Measurements from ENCODE around the gene OR8B4. TPM values are rescaled to one million over a fixed set of nuclear protein-coding genes. Genes with fewer than 3 reads are reported as not detected.
"Not testable (repeated sequence)": the region's sequence is repeated elsewhere in the genome, so short reads cannot be mapped to it uniquely, and the experiment has no call there.

The OR8B4 gene
- polyA plus RNA-seq, 2 donors: not detected

DNA sequence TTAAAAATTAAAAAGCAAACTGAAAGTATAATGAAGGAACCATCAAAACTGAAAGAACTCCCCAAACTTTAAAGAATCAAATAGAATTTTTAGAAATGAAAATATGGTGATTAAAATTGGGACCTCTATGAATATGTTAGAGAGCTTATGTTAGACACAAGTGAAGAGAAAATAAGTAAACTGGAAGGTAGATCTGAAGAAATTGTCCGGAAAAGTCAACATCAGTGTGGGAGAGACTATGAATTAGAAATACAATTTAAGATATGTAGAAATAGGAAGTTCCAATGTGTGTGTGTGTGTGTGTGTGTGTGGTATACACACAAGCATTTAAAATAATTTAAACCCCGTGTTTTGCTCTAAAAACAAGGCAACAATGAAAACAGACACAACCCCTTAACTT, 4.9 kb upstream of the OR8B4 start:
- Histone ChIP-seq H3K4me1 (ENCODE audit: control insufficient read depth in 2 of 2, insufficient read depth in 2 of 2, low read length in 1 of 2) (no peaks in the 10 kb centered on the region), H3K27ac (ENCODE audit: low read depth in 2 of 2, low read length in 1 of 2) (no peak overlapping the region), H3K4me3 (ENCODE audit: low read depth in 1 of 2, low read length in 2 of 2) (no peak overlapping the region), H3K9me3 (ENCODE audit: control insufficient read depth in 2 of 2, insufficient read depth in 1 of 2, low read depth in 1 of 2, low read length in 1 of 2) (no peaks in the 10 kb centered on the region), H3K27me3 (ENCODE audit: control insufficient read depth in 1 of 2, insufficient read depth in 2 of 2, low read length in 2 of 2) (no peaks in the 10 kb centered on the region), H3K36me3 (ENCODE audit: control insufficient read depth in 2 of 2, insufficient read depth in 2 of 2, low read length in 1 of 2) (no peaks in the 10 kb centered on the region)
- 61 to 64% methylated on average over 2 of the region's 2 CpGs for WGBS, 2 donors

DNA sequence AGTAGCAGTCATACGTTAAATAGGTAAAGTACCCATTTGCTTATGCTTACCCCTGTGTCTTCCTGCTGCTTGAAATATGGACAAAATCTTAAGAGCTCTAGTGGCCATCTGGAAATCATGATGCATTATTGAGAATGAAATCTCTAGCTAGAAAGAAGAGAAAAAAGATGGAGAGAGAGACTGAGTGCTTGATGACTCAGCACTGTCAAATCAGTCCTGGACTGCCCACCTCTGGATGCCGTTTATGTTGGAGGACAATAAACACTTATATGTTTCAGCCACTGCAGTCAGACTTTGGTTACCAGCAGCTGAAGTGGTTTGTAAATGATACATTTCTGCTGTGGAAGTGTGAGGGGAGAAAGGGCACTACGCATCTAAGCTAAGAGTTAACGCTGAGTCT, 3.6 kb downstream of the OR8B4 start:
- Histone ChIP-seq H3K4me1 (ENCODE audit: control insufficient read depth in 2 of 2, insufficient read depth in 2 of 2, low read length in 1 of 2) (no peaks in the 10 kb centered on the region), H3K27me3 (ENCODE audit: control insufficient read depth in 1 of 2, insufficient read depth in 2 of 2, low read length in 2 of 2) (no peaks in the 10 kb centered on the region), H3K36me3 (ENCODE audit: control insufficient read depth in 2 of 2, insufficient read depth in 2 of 2, low read length in 1 of 2) (no peaks in the 10 kb centered on the region), H3K27ac (ENCODE audit: low read depth in 2 of 2, low read length in 1 of 2) (no peak overlapping the region), H3K4me3 (ENCODE audit: low read depth in 1 of 2, low read length in 2 of 2) (no peak overlapping the region), H3K9me3 (ENCODE audit: control insufficient read depth in 2 of 2, insufficient read depth in 1 of 2, low read depth in 1 of 2, low read length in 1 of 2) (no peaks in the 10 kb centered on the region)
- 75 to 82% methylated on average over 4 of the region's 4 CpGs for WGBS, 2 donors

DNA sequence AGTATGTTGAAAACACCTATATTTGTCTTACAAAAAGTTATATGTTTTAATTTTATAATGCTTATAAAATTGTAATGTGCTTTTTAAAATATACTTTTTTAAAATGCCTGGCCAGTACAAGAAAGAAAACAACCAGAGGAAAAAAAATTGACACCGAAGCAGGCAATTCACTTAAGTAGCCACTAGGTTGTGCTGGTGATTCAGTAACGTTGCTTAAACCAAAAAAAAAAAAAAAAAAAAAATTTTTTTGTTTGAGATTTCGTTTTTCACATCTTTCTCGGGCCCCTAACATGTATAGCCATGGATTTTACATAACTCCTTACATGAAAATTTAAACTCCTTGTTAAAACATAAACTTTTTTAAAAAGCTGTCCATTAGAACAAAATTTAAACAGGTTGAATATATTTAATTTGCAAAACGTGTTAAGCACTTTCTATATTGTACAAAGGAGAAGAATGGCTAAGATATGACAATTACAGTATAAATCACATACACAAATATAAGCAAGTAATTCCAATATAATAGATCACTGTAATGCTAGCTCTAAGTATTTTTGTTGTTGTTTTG, 9.2 kb downstream of the OR8B4 start:
- Histone ChIP-seq H3K27ac (ENCODE audit: low read depth in 2 of 2, low read length in 1 of 2) (no peak overlapping the region), H3K36me3 (ENCODE audit: control insufficient read depth in 2 of 2, insufficient read depth in 2 of 2, low read length in 1 of 2) (no peaks in the 10 kb centered on the region), H3K4me1 (ENCODE audit: control insufficient read depth in 2 of 2, insufficient read depth in 2 of 2, low read length in 1 of 2) (no peaks in the 10 kb centered on the region), H3K27me3 (ENCODE audit: control insufficient read depth in 1 of 2, insufficient read depth in 2 of 2, low read length in 2 of 2) (no peaks in the 10 kb centered on the region), H3K4me3 (ENCODE audit: low read depth in 1 of 2, low read length in 2 of 2) (no peak overlapping the region), H3K9me3 (ENCODE audit: control insufficient read depth in 2 of 2, insufficient read depth in 1 of 2, low read depth in 1 of 2, low read length in 1 of 2) (no peaks in the 10 kb centered on the region)
- WGBS, 2 donors: 17 to 19% methylated on average over 5 of the region's 5 CpGs

DNA sequence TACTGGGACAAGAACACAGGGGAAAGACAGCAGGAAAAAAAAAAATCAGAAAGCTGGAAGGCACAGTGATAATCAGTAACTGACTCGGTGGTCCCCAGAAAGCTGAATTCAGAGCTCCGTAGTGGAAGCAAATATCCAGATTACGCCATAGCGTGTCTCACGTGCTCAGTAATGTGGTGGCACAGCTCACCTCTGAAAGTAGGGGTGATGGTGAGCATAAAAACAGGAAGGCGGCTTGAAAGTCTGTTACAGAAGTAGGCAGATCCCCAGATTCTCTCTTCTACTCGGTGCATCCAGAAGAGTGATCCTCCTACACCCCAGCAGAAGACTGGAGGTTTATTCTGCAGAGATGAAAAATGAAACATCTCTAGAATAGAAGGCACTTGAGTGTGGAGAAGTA, 14.8 kb downstream of the OR8B4 start:
- Histone ChIP-seq H3K36me3 (ENCODE audit: control insufficient read depth in 2 of 2, insufficient read depth in 2 of 2, low read length in 1 of 2) (no peaks in the 10 kb centered on the region), H3K9me3 (ENCODE audit: control insufficient read depth in 2 of 2, insufficient read depth in 1 of 2, low read depth in 1 of 2, low read length in 1 of 2) (no peaks in the 10 kb centered on the region), H3K27ac (ENCODE audit: low read depth in 2 of 2, low read length in 1 of 2) (no peak overlapping the region), H3K27me3 (ENCODE audit: control insufficient read depth in 1 of 2, insufficient read depth in 2 of 2, low read length in 2 of 2) (no peaks in the 10 kb centered on the region), H3K4me1 (ENCODE audit: control insufficient read depth in 2 of 2, insufficient read depth in 2 of 2, low read length in 1 of 2) (no peaks in the 10 kb centered on the region), H3K4me3 (ENCODE audit: low read depth in 1 of 2, low read length in 2 of 2) (no peak overlapping the region)
- WGBS, 2 donors: 76 to 84% methylated on average over 7 of the region's 7 CpGs

DNA sequence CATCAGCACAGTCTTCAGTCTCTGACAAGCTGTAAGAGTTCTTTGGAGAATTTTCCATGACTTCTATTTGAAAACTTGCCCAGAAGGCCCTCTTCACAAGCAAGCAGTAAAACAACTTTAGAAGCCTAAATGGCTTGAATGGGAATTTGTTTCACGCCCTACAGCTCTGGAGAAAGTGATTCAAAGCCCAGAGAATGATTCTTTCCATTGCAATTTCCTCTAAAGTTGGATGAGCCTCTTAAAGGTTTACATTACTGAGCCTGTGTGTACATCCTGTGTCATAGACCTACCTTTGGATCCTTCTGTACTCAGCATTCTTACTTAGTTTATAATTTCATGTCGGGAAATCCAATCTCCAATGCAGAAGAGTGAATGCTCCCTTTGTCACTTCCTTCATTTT, 19.1 kb downstream of the OR8B4 start:
- no peaks in the 10 kb centered on the region for H3K27me3 ChIP-seq (ENCODE audit: control insufficient read depth in 1 of 2, insufficient read depth in 2 of 2, low read length in 2 of 2)
- WGBS, 2 donors: 51 to 56% methylated on average over 2 of the region's 2 CpGs

DNA sequence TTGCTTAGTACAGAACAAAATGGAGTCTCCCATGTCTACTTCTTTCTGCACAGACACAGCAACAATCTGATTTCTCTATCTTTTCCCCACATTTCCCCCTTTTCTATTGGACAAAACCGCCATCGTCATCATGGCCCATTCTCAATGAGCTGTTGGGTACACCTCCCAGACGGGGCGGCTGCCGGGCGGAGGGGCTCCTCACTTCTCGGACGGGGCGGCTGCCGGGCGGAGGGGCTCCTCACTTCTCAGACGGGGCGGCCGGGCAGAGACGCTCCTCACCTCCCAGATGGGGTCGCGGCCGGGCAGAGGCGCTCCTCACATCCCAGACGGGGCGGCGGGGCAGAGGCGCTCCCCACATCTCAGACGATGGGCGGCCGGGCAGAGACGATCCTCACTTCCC, 21.5 kb downstream of the OR8B4 start:
- whole genome bisulfite sequencing, 2 donors: 93 to 95% methylated on average over 14 to 26 of the region's 27 CpGs
- H3K4me3 ChIP-seq (ENCODE audit: low read depth in 1 of 2, low read length in 2 of 2); H3K27me3 ChIP-seq (ENCODE audit: control insufficient read depth in 1 of 2, insufficient read depth in 2 of 2, low read length in 2 of 2); H3K27ac ChIP-seq (ENCODE audit: low read depth in 2 of 2, low read length in 1 of 2); H3K36me3 ChIP-seq (ENCODE audit: control insufficient read depth in 2 of 2, insufficient read depth in 2 of 2, low read length in 1 of 2); H3K4me1 ChIP-seq (ENCODE audit: control insufficient read depth in 2 of 2, insufficient read depth in 2 of 2, low read length in 1 of 2); H3K9me3 ChIP-seq (ENCODE audit: control insufficient read depth in 2 of 2, insufficient read depth in 1 of 2, low read depth in 1 of 2, low read length in 1 of 2): not testable (repeated sequence)

More for the DNA sequence above, 19.1 kb downstream of the OR8B4 start:
- Histone ChIP-seq H3K4me1 (ENCODE audit: control insufficient read depth in 2 of 2, insufficient read depth in 2 of 2, low read length in 1 of 2) (no peaks in the 10 kb centered on the region), H3K27ac (ENCODE audit: low read depth in 2 of 2, low read length in 1 of 2) (no peak overlapping the region), H3K4me3 (ENCODE audit: low read depth in 1 of 2, low read length in 2 of 2) (no peak overlapping the region), H3K36me3 (ENCODE audit: control insufficient read depth in 2 of 2, insufficient read depth in 2 of 2, low read length in 1 of 2) (no peaks in the 10 kb centered on the region), H3K9me3 (ENCODE audit: control insufficient read depth in 2 of 2, insufficient read depth in 1 of 2, low read depth in 1 of 2, low read length in 1 of 2) (no peaks in the 10 kb centered on the region)

DNA sequence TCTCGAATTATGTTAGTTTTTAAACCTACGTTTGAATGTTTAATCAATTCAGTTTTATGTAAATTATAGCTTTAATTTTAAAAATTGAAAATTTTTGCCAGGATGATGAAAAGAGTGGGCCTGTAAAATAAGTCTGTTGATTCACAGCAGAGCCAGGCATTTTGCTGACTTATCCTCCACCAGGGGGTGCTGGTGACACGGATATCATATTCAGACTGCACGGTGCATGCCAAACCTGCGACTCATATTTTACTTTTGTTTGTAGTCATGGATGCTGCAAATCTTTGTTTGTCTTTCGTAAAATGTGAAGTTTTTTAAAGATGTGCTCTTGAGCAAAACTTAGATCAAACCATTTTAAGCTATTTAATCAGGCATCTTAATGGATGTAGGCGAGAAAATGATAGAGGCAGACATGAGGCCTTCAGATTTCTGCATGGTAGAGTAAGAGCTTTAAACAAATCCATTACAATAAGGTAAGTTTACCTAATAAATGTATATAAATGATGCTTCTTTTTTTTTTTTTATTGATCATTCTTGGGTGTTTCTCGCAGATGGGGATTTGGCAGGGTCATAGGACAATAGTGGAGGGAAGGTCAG, 22.2 kb downstream of the OR8B4 start:
- Histone ChIP-seq H3K27me3 (ENCODE audit: control insufficient read depth in 1 of 2, insufficient read depth in 2 of 2, low read length in 2 of 2) (no peaks in the 10 kb centered on the region), H3K4me3 (ENCODE audit: low read depth in 1 of 2, low read length in 2 of 2) (no peak overlapping the region), H3K4me1 (ENCODE audit: control insufficient read depth in 2 of 2, insufficient read depth in 2 of 2, low read length in 1 of 2) (no peaks in the 10 kb centered on the region), H3K27ac (ENCODE audit: low read depth in 2 of 2, low read length in 1 of 2) (no peak overlapping the region), H3K36me3 (ENCODE audit: control insufficient read depth in 2 of 2, insufficient read depth in 2 of 2, low read length in 1 of 2) (no peaks in the 10 kb centered on the region), H3K9me3 (ENCODE audit: control insufficient read depth in 2 of 2, insufficient read depth in 1 of 2, low read depth in 1 of 2, low read length in 1 of 2) (no peaks in the 10 kb centered on the region)
- WGBS, 2 donors: 32 to 42% methylated on average over 8 of the region's 8 CpGs

DNA sequence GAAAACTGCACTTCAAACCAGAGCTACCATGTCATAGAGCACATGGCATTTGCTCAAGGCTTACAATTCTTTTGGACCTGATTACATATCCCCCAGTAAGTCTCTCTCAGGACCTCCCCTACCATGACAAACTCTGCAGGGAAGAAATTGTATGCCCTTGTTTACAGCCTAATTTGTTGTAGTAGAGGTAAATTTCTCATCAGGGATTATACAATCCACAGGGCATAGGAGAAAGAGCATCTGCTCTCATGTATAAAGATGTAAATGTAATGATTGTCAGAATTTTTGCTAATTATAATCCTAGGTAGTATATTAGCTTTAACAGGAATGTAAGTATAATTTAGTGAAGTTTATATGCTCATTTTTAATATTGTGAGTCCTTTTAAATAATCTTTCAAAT, 25.7 kb downstream of the OR8B4 start, which contains the start of gene OR8B3:
Gene OR8B3 (minus strand): TSS at position 101 of the 400 bp plus-strand sequence. CDS start 1,673 bp downstream, outside the sequence.
- H3K36me3 ChIP-seq (ENCODE audit: control insufficient read depth in 2 of 2, insufficient read depth in 2 of 2, low read length in 1 of 2): no peaks in the 10 kb centered on the region

DNA sequence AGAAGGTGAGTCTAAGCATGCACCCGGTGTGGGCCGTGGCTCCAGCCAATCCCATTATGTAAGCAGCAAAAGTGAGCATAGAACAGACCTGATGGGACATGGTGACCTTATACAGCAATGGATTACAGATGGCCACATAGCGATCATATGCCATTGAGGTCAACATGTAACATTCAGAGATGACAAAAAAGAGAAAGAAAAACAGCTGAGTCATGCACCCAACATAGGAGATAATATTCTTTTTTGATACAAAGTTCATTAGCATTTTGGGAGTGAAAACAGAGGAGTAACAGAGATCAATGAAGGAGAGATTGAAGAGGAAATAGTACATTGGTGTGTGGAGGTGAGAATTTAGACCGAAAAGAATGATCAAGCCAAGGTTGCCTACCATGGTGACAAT, 27.8 kb downstream of the OR8B4 start:
- not testable (repeated sequence) for H3K27me3 ChIP-seq (ENCODE audit: control insufficient read depth in 1 of 2, insufficient read depth in 2 of 2, low read length in 2 of 2); H3K4me3 ChIP-seq (ENCODE audit: low read depth in 1 of 2, low read length in 2 of 2); H3K36me3 ChIP-seq (ENCODE audit: control insufficient read depth in 2 of 2, insufficient read depth in 2 of 2, low read length in 1 of 2); H3K9me3 ChIP-seq (ENCODE audit: control insufficient read depth in 2 of 2, insufficient read depth in 1 of 2, low read depth in 1 of 2, low read length in 1 of 2); H3K4me1 ChIP-seq (ENCODE audit: control insufficient read depth in 2 of 2, insufficient read depth in 2 of 2, low read length in 1 of 2); H3K27ac ChIP-seq (ENCODE audit: low read depth in 2 of 2, low read length in 1 of 2)
- 72 to 82% methylated on average over 2 of the region's 4 CpGs for WGBS, 2 donors

More for the DNA sequence above, 25.7 kb downstream of the OR8B4 start, which contains the start of gene OR8B3:
- Histone ChIP-seq H3K27me3 (ENCODE audit: control insufficient read depth in 1 of 2, insufficient read depth in 2 of 2, low read length in 2 of 2) (no peaks in the 10 kb centered on the region), H3K4me3 (ENCODE audit: low read depth in 1 of 2, low read length in 2 of 2) (no peak within 1 kb of the TSS), H3K9me3 (ENCODE audit: control insufficient read depth in 2 of 2, insufficient read depth in 1 of 2, low read depth in 1 of 2, low read length in 1 of 2) (no peaks in the 10 kb centered on the region), H3K4me1 (ENCODE audit: control insufficient read depth in 2 of 2, insufficient read depth in 2 of 2, low read length in 1 of 2) (no peaks in the 10 kb centered on the region), H3K27ac (ENCODE audit: low read depth in 2 of 2, low read length in 1 of 2) (no peak within 1 kb of the TSS)

DNA sequence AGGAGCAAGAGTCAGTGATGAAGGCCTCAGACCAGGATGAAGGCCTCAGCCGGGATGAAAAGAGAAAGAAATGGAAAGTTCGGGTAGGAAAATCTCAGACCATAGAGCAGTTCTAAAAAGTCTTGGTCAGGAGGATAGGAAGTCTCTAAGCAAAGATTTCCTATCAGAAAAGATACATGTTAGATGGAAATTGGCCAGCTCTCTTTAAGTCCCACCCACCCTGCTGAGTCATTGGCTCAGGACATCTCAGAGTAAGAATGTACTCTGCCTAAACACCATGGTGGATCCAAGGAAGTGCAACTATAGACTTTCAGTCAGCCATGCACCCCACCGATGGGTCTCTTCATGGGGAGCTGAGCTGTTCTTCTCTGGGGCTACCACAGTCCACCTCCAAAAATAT, 30.3 kb downstream of the OR8B4 start:
- no peak overlapping the region for H3K4me3 ChIP-seq (ENCODE audit: low read depth in 1 of 2, low read length in 2 of 2)
- no peaks in the 10 kb centered on the region for H3K36me3 ChIP-seq (ENCODE audit: control insufficient read depth in 2 of 2, insufficient read depth in 2 of 2, low read length in 1 of 2)
- no peaks in the 10 kb centered on the region for H3K27me3 ChIP-seq (ENCODE audit: control insufficient read depth in 1 of 2, insufficient read depth in 2 of 2, low read length in 2 of 2)
- no peaks in the 10 kb centered on the region for H3K4me1 ChIP-seq (ENCODE audit: control insufficient read depth in 2 of 2, insufficient read depth in 2 of 2, low read length in 1 of 2)
- 57 to 65% methylated on average over 3 of the region's 3 CpGs for WGBS, 2 donors
- no peaks in the 10 kb centered on the region for H3K9me3 ChIP-seq (ENCODE audit: control insufficient read depth in 2 of 2, insufficient read depth in 1 of 2, low read depth in 1 of 2, low read length in 1 of 2)
- no peak overlapping the region for H3K27ac ChIP-seq (ENCODE audit: low read depth in 2 of 2, low read length in 1 of 2)

Measured in esophagus (tissue), 2 donors.